Measurements from ENCODE around the gene PGP. TPM values are rescaled to one million over a fixed set of nuclear protein-coding genes. Genes with fewer than 3 reads are reported as not detected.

The PGP gene
- total RNA-seq, 2 experiments from 2014 or later: 24.2 to 24.5 TPM

- Mint-ChIP-seq H3K4me1 (no peaks in the 10 kb centered on the region), H3K4me3 (no peak overlapping the region), H3K27me3 (no peaks in the 10 kb centered on the region), H3K9me3 (no peaks in the 10 kb centered on the region), H3K36me3 (peaks cover 11% of the 10 kb centered on the region), H3K27ac (no peak overlapping the region)
- no peak for DNase-seq
These were observed 37.1 kb downstream of the PGP start for GRCh38 chr16:2177561-2177960.

DNA sequence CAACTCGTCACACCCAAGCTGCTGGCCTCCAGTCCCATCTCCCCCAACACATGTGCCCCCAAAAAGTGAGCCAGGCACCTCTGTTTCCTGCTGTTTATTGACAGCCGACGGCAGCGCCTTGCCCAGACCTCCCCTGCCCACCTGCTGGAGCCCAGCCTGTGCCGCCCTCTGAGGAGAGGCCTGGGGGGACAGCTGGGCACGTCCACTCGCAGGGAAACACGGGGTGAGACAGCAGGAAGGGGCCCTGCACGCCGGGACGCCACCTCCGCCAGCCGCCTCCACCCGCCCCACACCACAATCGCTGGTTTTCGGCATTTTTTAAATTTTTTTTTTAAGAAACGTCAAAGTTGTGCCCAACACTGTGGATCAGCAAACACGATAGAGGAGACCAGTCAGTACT lies 37.5 kb downstream of the PGP start:
- Mint-ChIP-seq H3K36me3 (peaks cover 11% of the 10 kb centered on the region), H3K4me3 (no peak overlapping the region), H3K27me3 (no peaks in the 10 kb centered on the region), H3K27ac (no peak overlapping the region), H3K4me1 (no peaks in the 10 kb centered on the region), H3K9me3 (no peaks in the 10 kb centered on the region)
- DNase-seq: no peak

DNA sequence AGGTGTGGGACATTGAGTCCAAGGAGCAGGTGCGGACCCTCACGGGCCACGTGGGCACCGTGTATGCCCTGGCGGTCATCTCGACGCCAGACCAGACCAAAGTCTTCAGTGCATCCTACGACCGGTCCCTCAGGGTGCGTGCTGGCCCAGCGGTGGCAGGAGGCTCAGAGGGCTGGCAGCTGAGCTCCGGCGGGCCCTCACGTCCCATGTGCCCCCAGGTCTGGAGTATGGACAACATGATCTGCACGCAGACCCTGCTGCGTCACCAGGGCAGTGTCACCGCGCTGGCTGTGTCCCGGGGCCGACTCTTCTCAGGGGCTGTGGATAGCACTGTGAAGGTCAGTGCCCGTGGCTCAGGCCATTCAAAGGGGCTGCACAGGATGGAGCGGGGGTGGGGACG lies 38.6 kb downstream of the PGP start:
- H3K4me3 Mint-ChIP-seq: no peak overlapping the region
- peaks cover 11% of the 10 kb centered on the region for H3K36me3 Mint-ChIP-seq
- no peaks in the 10 kb centered on the region for H3K9me3 Mint-ChIP-seq
- no peaks in the 10 kb centered on the region for H3K27me3 Mint-ChIP-seq
- no peaks in the 10 kb centered on the region for H3K4me1 Mint-ChIP-seq
- no peak for DNase-seq
- H3K27ac Mint-ChIP-seq: no peak overlapping the region

DNA sequence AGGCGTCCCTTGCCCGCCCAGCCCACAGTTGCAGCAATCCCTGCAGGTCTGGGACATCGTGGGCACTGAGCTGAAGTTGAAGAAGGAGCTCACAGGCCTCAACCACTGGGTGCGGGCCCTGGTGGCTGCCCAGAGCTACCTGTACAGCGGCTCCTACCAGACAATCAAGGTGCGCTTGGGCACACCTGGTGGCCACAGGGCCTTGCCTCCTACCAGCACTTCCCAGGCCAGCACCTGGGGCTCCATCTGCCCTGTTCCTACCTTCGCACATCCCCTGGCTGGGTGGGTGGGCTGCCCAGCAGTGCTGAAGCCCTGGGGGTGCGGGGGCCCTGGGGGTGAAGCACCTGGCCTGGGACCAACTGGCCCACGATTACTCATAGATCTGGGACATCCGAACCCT lies 39.2 kb downstream of the PGP start:
- Mint-ChIP-seq H3K36me3 (peaks cover 11% of the 10 kb centered on the region), H3K4me1 (no peaks in the 10 kb centered on the region), H3K27me3 (no peaks in the 10 kb centered on the region), H3K9me3 (no peaks in the 10 kb centered on the region), H3K4me3 (no peak overlapping the region), H3K27ac (no peak overlapping the region)
- DNase-seq: no peak

GRCh38 chr16:2174396-2175131 lies 40.1 kb downstream of the PGP start:
- no peak for DNase-seq
- Mint-ChIP-seq H3K4me3 (no peak overlapping the region), H3K9me3 (no peaks in the 10 kb centered on the region), H3K27me3 (no peaks in the 10 kb centered on the region), H3K27ac (no peak overlapping the region), H3K36me3 (peaks cover 11% of the 10 kb centered on the region), H3K4me1 (no peaks in the 10 kb centered on the region)

GRCh38 chr16:2173916-2174315 lies 40.7 kb downstream of the PGP start:
- peaks cover 11% of the 10 kb centered on the region for H3K36me3 Mint-ChIP-seq
- H3K9me3 Mint-ChIP-seq: no peaks in the 10 kb centered on the region
- no peak for DNase-seq
- H3K27me3 Mint-ChIP-seq: no peaks in the 10 kb centered on the region
- H3K27ac Mint-ChIP-seq: no peak overlapping the region
- no peak overlapping the region for H3K4me3 Mint-ChIP-seq
- no peaks in the 10 kb centered on the region for H3K4me1 Mint-ChIP-seq

GRCh38 chr16:2173366-2173765 lies 41.3 kb downstream of the PGP start:
- H3K36me3 Mint-ChIP-seq: peaks cover 11% of the 10 kb centered on the region
- DNase-seq: no peak
- H3K27me3 Mint-ChIP-seq: no peaks in the 10 kb centered on the region
- no peak overlapping the region for H3K4me3 Mint-ChIP-seq
- no peaks in the 10 kb centered on the region for H3K4me1 Mint-ChIP-seq
- H3K9me3 Mint-ChIP-seq: no peaks in the 10 kb centered on the region
- H3K27ac Mint-ChIP-seq: no peak overlapping the region

- H3K4me3 Mint-ChIP-seq: no peak overlapping the region
- DNase-seq: no peak
- H3K27ac Mint-ChIP-seq: no peak overlapping the region
- peaks cover 11% of the 10 kb centered on the region for H3K36me3 Mint-ChIP-seq
- H3K27me3 Mint-ChIP-seq: no peaks in the 10 kb centered on the region
- H3K4me1 Mint-ChIP-seq: no peaks in the 10 kb centered on the region
- no peaks in the 10 kb centered on the region for H3K9me3 Mint-ChIP-seq
These were observed 41.8 kb downstream of the PGP start for GRCh38 chr16:2172688-2173335.

DNA sequence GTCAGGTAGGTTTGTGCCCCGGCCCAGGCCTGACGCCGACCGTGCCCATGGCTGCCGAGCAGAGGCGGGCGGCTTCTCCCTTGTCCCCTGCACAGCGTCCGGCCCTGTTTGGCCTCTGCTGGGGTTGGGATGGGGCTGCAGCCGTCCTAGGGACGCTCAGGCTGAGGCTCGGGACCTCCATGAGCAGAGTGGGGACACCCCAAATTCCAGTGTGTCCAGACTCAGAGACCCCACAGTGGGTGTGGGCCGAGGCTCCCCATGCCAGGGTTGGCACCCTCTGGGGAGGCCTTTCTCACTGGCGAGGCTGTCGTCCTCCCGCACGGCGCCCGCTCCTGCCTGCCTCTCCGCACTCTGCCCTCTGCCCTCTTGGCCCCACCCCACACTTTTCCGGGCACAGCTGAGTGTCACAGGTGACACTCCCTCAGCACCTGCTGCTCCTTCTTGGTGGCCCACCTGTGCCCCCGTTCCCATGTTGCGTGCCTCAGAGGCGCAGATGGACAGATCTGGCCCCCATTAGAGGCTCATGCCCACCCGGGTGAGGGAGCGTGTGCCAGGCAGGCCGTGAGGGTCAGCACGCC lies 43.0 kb downstream of the PGP start:
- no peaks in the 10 kb centered on the region for H3K27me3 Mint-ChIP-seq
- H3K36me3 Mint-ChIP-seq: peaks cover 6% of the 10 kb centered on the region
- DNase-seq: no peak
- no peaks in the 10 kb centered on the region for H3K4me1 Mint-ChIP-seq
- no peak overlapping the region for H3K4me3 Mint-ChIP-seq
- H3K9me3 Mint-ChIP-seq: no peaks in the 10 kb centered on the region
- no peak overlapping the region for H3K27ac Mint-ChIP-seq

GRCh38 chr16:2170587-2171435 lies 43.8 kb downstream of the PGP start:
- H3K4me3 Mint-ChIP-seq: no peak overlapping the region
- DNase-seq: no peak
- H3K36me3 Mint-ChIP-seq: peaks cover 10% of the 10 kb centered on the region
- H3K4me1 Mint-ChIP-seq: no peaks in the 10 kb centered on the region
- no peaks in the 10 kb centered on the region for H3K27me3 Mint-ChIP-seq
- H3K9me3 Mint-ChIP-seq: no peaks in the 10 kb centered on the region
- H3K27ac Mint-ChIP-seq: no peak overlapping the region

DNA sequence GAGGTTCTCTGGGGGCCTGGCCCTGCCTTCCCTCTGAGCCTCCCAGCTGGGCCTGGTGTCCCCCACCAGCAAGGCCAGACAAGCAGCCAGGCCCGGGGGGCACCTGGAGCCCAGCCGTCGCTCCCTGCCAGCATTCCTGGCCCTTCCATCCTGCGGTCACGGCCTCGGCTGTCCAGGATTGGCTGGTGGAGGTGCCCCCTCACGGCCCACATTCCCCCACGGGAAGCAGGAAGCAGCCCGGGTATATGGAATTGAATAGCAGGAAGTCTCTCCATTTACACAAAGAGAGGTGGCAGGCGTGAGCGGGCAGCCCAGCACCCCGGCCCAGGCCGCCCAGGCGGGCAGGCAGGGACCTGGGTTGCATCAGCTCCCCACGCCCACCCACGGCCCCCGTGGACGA lies 44.6 kb downstream of the PGP start:
- Mint-ChIP-seq H3K4me3 (no peak overlapping the region), H3K27ac (no peak overlapping the region)

DNA sequence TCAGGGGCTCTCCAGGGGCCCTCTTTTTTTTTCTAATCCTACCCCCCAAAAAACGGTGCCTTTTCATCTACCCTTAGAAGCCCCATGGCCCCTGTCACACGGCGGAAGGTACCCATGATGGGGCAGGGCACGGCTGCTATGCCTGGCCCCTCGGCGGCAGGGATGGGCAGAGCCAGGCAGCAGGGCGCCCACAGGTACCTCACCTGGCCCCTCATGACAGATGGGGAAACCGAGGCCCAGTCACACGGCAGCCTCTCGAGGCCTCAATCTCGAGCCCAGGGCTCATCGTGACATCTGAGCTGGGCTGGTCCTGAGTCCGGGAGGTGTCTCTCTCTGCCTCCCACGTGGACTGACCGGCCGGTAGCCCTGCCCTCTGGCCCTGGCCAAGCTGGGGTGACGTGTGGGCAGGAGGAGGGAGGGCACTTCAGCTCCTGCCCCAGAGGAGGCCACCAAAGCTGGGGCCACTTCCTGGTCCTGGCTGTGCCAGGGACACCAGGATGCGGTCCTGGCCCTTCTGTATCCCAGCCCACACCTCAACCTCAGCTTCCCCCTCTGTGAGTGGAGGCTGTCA lies 47.5 kb downstream of the PGP start:
- DNase-seq: no peak
- Mint-ChIP-seq H3K36me3 (peaks cover 9% of the 10 kb centered on the region), H3K4me3 (no peak overlapping the region), H3K9me3 (no peaks in the 10 kb centered on the region), H3K27me3 (no peaks in the 10 kb centered on the region), H3K4me1 (no peaks in the 10 kb centered on the region), H3K27ac (no peak overlapping the region)

More for the DNA sequence above, 44.6 kb downstream of the PGP start:
- Mint-ChIP-seq H3K27me3 (no peaks in the 10 kb centered on the region), H3K9me3 (no peaks in the 10 kb centered on the region), H3K36me3 (peaks cover 13% of the 10 kb centered on the region), H3K4me1 (no peaks in the 10 kb centered on the region)
- no peak for DNase-seq

- Mint-ChIP-seq H3K4me3 (no peak overlapping the region), H3K27ac (no peak overlapping the region), H3K9me3 (no peaks in the 10 kb centered on the region), H3K36me3 (peaks cover 9% of the 10 kb centered on the region), H3K4me1 (no peaks in the 10 kb centered on the region), H3K27me3 (no peaks in the 10 kb centered on the region)
- no peak for DNase-seq
These were observed 48.2 kb downstream of the PGP start for GRCh38 chr16:2166263-2167067.

DNA sequence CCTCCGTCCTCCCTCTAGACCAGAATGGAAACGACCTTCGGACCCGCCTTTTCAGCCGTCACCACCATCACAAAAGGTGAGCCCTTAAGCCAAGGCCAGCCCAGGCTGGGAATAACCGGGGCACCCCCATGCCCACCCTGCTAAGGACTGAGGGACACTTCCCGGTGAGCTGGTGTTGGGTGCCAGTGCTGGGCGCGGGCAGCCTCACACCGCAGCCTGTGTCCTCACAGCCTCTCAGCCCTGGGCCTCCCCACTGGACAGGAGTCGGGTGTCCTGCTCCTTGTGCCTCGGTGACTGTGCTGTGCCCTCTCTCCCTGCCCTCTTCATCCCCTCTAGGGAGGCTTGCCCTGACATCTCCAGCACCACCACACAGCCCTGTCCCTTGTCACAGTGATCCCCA lies 48.8 kb downstream of the PGP start:
- no peak overlapping the region for H3K4me3 Mint-ChIP-seq
- H3K9me3 Mint-ChIP-seq: no peaks in the 10 kb centered on the region
- no peaks in the 10 kb centered on the region for H3K4me1 Mint-ChIP-seq
- peaks cover 9% of the 10 kb centered on the region for H3K36me3 Mint-ChIP-seq
- no peak overlapping the region for H3K27ac Mint-ChIP-seq
- no peaks in the 10 kb centered on the region for H3K27me3 Mint-ChIP-seq
- DNase-seq: no peak
